ENCODE measurements around the gene CYTH4. TPM values are rescaled to one million over a fixed set of nuclear protein-coding genes. Genes with fewer than 3 reads are reported as not detected.

The CYTH4 gene
- total RNA-seq (2016; rRNA removed; fragmentation: Illumina TruSeq; extraction: Trizol) (not detected in 2 replicates), polyA plus RNA-seq (2011; rRNA removed) (not detected in 2 replicates), polyA minus RNA-seq (2011; rRNA and poly(A)+ RNA removed; ENCODE audit: low replicate concordance) (not detected in 2 replicates), Bru-seq, nascent RNA (percentile 6 among the genes with signal in this experiment), BruChase-seq, experiment 1, labeled RNA remaining after a 6-hour chase (not detected), BruChase-seq, experiment 2, labeled RNA remaining after a 2-hour chase (percentile 6 among the genes with signal in this experiment)
- not detected in 2 replicates for total RNA-seq (2016; cell fraction: cytosol; rRNA removed; fragmentation: Illumina TruSeq; extraction: Trizol; ENCODE audit: low read depth)
- not detected in 2 replicates for total RNA-seq (2016; cell fraction: insoluble cytoplasmic fraction; rRNA removed; fragmentation: Illumina TruSeq; extraction: Trizol)
- total RNA-seq (2016; cell fraction: membrane; rRNA removed; fragmentation: Illumina TruSeq; extraction: Trizol) = not detected in 2 replicates
- total RNA-seq (2016; cell fraction: nucleus; rRNA removed; fragmentation: Illumina TruSeq; extraction: Trizol) = not detected in 2 replicates
- polyA plus RNA-seq (2011; cell fraction: cytosol; rRNA removed) = 0.01 and 0.03 TPM in 2 replicates
- 0.05 and 0.11 TPM in 2 replicates for polyA plus RNA-seq (2011; cell fraction: nucleus; rRNA removed)
- not detected in 2 replicates for polyA plus RNA-seq (2012)
- not detected in 2 replicates for polyA plus RNA-seq (2016; cell fraction: cytosol; fragmentation: Illumina TruSeq; extraction: Trizol; ENCODE audit: low read depth)
- polyA plus RNA-seq (2016; cell fraction: insoluble cytoplasmic fraction; fragmentation: Illumina TruSeq; extraction: Trizol; ENCODE audit: low read depth) = not detected in 2 replicates
- polyA plus RNA-seq (2016; cell fraction: membrane; fragmentation: Illumina TruSeq; extraction: Trizol; ENCODE audit: low read depth) = not detected in 2 replicates
- not detected in 2 replicates for polyA plus RNA-seq (2016; cell fraction: nucleus; fragmentation: Illumina TruSeq; extraction: Trizol; ENCODE audit: insufficient read depth, low read depth)
- polyA minus RNA-seq (2011; cell fraction: cytosol; rRNA and poly(A)+ RNA removed) = not detected in 2 replicates
- not detected in 2 replicates for polyA minus RNA-seq (2011; cell fraction: nucleus; rRNA and poly(A)+ RNA removed)
- long read RNA-seq, experiment 1 = 0 reads
- long read RNA-seq, experiment 2 = 0 reads

- DNase-seq (ENCODE audit: low spot score) (no peak), ATAC-seq (no peak), FAIRE-seq (no peak)
- Histone ChIP-seq H3K79me2 (ENCODE audit: insufficient read depth, low read length) (no peaks in the 10 kb centered on the region), H3K27ac (ENCODE audit: extremely low read length, insufficient read depth, low read length) (no peak within 1 kb of the TSS), H4K20me1 (ENCODE audit: insufficient read depth, low read length) (no peaks in the 10 kb centered on the region), H3K4me2 (ENCODE audit: low read depth, low read length) (no peak within 1 kb of the TSS), H3K27me3 (ENCODE audit: control insufficient read depth in 1 of 2, insufficient read depth in 2 of 2, low read length in 2 of 2) (peaks cover 4 to 26% of the 10 kb centered on the region in 2 experiments; a peak in 4 of 5 replicates), H3K9me3 (ENCODE audit: low read length) (no peaks in the 10 kb centered on the region), H3K4me1 (ENCODE audit: insufficient read depth, low read length) (no peaks in the 10 kb centered on the region; the same call in 1 of the 2 replicates), H3K9ac (ENCODE audit: insufficient read depth, low read depth, low read length) (no peak within 1 kb of the TSS), H3K36me3 (replicated peaks in 1 of 2; ENCODE audit: control insufficient read depth in 1 of 2, insufficient read depth in 2 of 2, low read length in 2 of 2) (no peaks in the 10 kb centered on the region), H3K4me3 (replicated peaks in 1 of 3; ENCODE audit: insufficient read depth in 1 of 3, low read depth in 2 of 3, low read length in 3 of 3) (no peak within 1 kb of the TSS), H2AFZ (ENCODE audit: low read length) (no peak within 1 kb of the TSS)
- ChIA-PET POLR2A (no interaction called here), CTCF (ENCODE audit: low intra/inter-chr PET ratio, low total read pairs) (no interaction called here)
- in situ Hi-C loops (cut with HindIII; ENCODE audit: extremely low pct_ligation_motif_present, low pct_unique_long_range_greater_than_20kb) = no loop called here
- intact Hi-C loops (cut with micrococcal nuclease; ENCODE audit: unreplicated experiment) = no loop called here
- 25% methylated on average over 12 of the region's 12 CpGs for WGBS (ENCODE audit: low lambda C conversion rate)
- TF ChIP-seq ZBTB14 (CRISPR knock-in tag; IDR thresholded peaks at IDR 0.05) (no peak), WIZ (CRISPR knock-in tag; IDR thresholded peaks at IDR 0.05) (no peak), ZNF713 (CRISPR knock-in tag; IDR thresholded peaks at IDR 0.05) (no peak), ZNF282 (IDR thresholded peaks at IDR 0.05; ENCODE audit: partially characterized antibody) (no peak), ARNT2 (CRISPR knock-in tag; IDR thresholded peaks at IDR 0.05; ENCODE audit: low read depth) (no peak), TFE3 (CRISPR knock-in tag; IDR thresholded peaks at IDR 0.05) (no peak), RARA (CRISPR knock-in tag; IDR thresholded peaks at IDR 0.05) (no peak), SMARCC2 (IDR thresholded peaks at IDR 0.05) (no peak), ZNF619 (CRISPR knock-in tag; IDR thresholded peaks at IDR 0.05) (no peak), SRSF9 (IDR thresholded peaks at IDR 0.05; ENCODE audit: borderline replicate concordance, insufficient read depth, low read depth, low read length, poor library complexity, severe bottlenecking) (no peak), ZNF567 (CRISPR knock-in tag; IDR thresholded peaks at IDR 0.05; ENCODE audit: borderline replicate concordance) (no peak), ZNF749 (CRISPR knock-in tag; IDR thresholded peaks at IDR 0.05; ENCODE audit: borderline replicate concordance) (no peak), ZBTB42 (CRISPR knock-in tag; IDR thresholded peaks at IDR 0.05) (no peak), HOXA9 (CRISPR knock-in tag; IDR thresholded peaks at IDR 0.05; ENCODE audit: borderline replicate concordance) (no peak)
- no TSS peak for BruUV-seq (replicated peaks)
Measured at GRCh38 chr22:37282385-37282677, at the start of gene CYTH4. TSS of gene CYTH4 (plus strand) at chr22:37282508. CDS start at chr22:37282570, 62 bp downstream.
